Activated gamma-delta T cell treated with Interleukin-2 at 50 U/mL for 16 hours (primary cell): ENCODE measurements around the gene TRIM17.

Experiments used
- DNase-seq: peaks from one replicate; pipeline ENCODE4 v3.0.0-alpha.2; 2020

Gene TRIM17

GRCh38 chr1:228366062-228366865 is 50.4 kb downstream of the TRIM17 start:
- DNase-seq, result no peak

GRCh38 chr1:228365271-228366061 is 51.2 kb downstream of the TRIM17 start:
- DNase-seq, result no peak

- DNase-seq, result no peak
Measured at GRCh38 chr1:228364706-228365213, 51.9 kb downstream of the TRIM17 start.

GRCh38 chr1:228364068-228364705 is 52.5 kb downstream of the TRIM17 start:
- no peak for DNase-seq

GRCh38 chr1:228363686-228364067 is 53.0 kb downstream of the TRIM17 start:
- DNase-seq, result no peak

GRCh38 chr1:228362884-228363450 is 53.7 kb downstream of the TRIM17 start:
- no peak for DNase-seq

- DNase-seq, result no peak
Measured at GRCh38 chr1:228362141-228362883, 54.3 kb downstream of the TRIM17 start.

GRCh38 chr1:228361314-228362140 is 55.1 kb downstream of the TRIM17 start:
- DNase-seq, result no peak

GRCh38 chr1:228360533-228361313 is 55.9 kb downstream of the TRIM17 start:
- no peak for DNase-seq

- no peak for DNase-seq
Measured at GRCh38 chr1:228359613-228360532, 56.8 kb downstream of the TRIM17 start.

- DNase-seq, result no peak
Measured at GRCh38 chr1:228358764-228359612, 57.7 kb downstream of the TRIM17 start.

- DNase-seq, result no peak
Measured at GRCh38 chr1:228358039-228358763, 58.5 kb downstream of the TRIM17 start.
